ENCODE results near the gene AHCYL2. TPM values are rescaled to one million over a fixed set of nuclear protein-coding genes. Genes with fewer than 3 reads are reported as not detected.
A peak's percentile ranks its signal among the peaks of the same experiment; 100 is the strongest.

The AHCYL2 gene
- total RNA-seq, result 10 to 100 TPM; 11.6 to 15.2 (median 14.5) TPM
- 15.4 TPM for total RNA-seq (2013)

DNA sequence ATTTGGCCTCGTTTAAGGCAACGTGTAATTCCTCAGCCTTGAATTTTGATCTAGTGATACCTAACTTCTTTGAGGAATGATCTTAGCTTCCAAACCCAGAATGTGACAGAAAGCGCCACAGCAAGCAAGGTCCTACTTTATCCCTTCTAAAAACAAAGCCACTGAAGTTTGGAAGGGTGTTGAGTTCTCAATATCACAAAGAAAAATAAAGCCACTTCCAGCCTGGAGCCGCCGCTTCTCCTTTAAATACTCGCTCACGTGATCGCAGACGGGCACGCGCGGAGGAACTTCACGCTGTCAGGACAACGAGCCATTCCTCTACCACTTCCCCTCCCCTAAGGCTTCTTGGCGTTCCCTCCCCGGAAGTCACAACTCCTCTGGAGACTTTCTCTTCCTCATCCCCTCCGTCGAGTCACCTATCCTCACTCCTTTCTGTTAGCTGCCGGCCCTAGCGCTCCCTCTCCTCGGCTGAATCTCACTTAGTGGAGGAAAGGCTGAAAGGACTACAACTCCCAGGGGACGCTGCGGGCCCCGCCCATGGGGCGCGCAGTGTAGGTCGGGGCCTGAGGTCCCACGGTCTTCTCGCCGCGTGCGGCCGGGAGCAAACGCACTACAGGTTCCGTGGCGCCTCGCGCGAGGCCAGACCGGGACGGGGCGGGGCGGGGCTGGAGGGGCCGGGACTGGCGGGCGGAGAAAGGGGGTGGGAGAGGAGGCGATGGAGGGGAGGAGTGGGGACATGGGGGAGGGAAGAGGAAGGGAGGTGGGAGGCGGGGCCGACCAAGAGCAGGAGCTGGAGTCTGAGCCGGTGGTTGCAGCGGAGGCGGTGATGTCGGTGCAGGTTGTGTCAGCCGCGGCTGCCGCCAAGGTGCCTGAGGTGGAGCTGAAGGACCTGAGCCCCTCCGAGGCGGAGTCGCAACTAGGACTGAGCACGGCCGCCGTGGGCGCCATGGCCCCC is at the start of gene AHCYL2:
Gene AHCYL2, plus strand, starts transcription at position 780 of the 955 bp plus-strand sequence.
- Histone ChIP-seq H3K4me1 (ENCODE audit: control insufficient read depth, insufficient read depth, low read length) (peaks cover 6% of the 10 kb centered on the region), H3K4me3 (ENCODE audit: low read length) (peak within 1 kb of the TSS; percentile 94), H3K36me3 (ENCODE audit: control insufficient read depth, insufficient read depth, low read length) (no peaks in the 10 kb centered on the region), H3K27me3 (ENCODE audit: control insufficient read depth, insufficient read depth, low read length) (no peaks in the 10 kb centered on the region), H3K9me3 (ENCODE audit: control insufficient read depth, insufficient read depth, low read length) (no peaks in the 10 kb centered on the region), H3K27ac (ENCODE audit: low read length) (peak within 1 kb of the TSS; percentile 97)
- WGBS (ENCODE audit: insufficient coverage), result under 1% methylated on average over 62 of the region's 63 CpGs
- Mint-ChIP-seq H3K9me3 (no peaks in the 10 kb centered on the region), H3K36me3 (no peaks in the 10 kb centered on the region), H3K4me3 (peak within 1 kb of the TSS; percentile 99), H3K27me3 (ENCODE audit: low read depth in 2 of 2) (no peaks in the 10 kb centered on the region), H3K4me1 (peaks cover 21% of the 10 kb centered on the region in 2 donors), H3K27ac (peak within 1 kb of the TSS; percentile 97 to 98)
- intact Hi-C loops (cut with micrococcal nuclease), result no loop called here
- peak; percentile 90 to 97 for DNase-seq
- peak; percentile 91 to 99 (median 93) for ATAC-seq
- no peak for TF ChIP-seq CTCF (IDR thresholded peaks at IDR 0.05)

DNA sequence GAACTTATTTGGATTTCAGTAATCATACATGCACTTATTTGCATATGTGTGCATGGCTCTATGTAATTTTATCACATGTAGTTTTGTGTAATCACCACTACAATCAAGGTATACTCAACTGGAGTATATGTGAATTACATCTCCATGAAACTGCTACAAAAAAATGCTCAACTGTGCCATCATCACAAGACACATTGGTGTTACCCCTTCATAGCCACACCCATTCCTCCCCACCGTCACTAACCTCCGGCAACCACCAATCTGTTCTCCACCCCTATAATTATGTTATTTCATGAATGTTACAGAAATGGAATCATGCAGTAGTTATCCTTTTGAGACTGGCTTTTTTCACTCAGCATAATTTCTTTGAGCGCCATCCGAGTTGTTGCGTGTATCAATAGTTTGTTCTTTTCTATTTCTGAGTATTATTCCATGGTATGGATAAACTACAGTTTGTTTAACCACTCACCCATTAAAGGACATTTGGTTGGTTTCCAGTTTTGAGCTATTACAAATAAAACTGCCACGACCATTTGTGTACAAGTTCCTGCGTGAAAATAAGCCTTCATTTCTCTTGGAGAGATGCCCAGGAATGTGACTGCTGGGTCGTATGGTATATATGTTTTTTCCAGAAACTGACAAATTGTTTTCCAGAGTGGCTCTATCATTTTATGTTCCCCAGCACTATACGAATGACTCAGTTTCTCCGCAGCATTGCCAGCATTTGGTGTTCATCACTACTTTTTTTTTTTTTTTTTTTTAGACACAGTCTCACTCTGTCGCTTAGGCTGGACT is 47.7 kb upstream of the AHCYL2 start:
- H3K27ac ChIP-seq (ENCODE audit: low read length), result no peak overlapping the region
- DNase-seq (no peak), ATAC-seq (no peak)
- no peak overlapping the region for H3K27ac Mint-ChIP-seq
- no peaks in the 10 kb centered on the region for H3K4me1 Mint-ChIP-seq
- H3K4me3 Mint-ChIP-seq, result no peak overlapping the region
- H3K27me3 ChIP-seq (ENCODE audit: control insufficient read depth, insufficient read depth, low read length), result no peaks in the 10 kb centered on the region
- H3K36me3 Mint-ChIP-seq, result no peaks in the 10 kb centered on the region
- H3K27me3 Mint-ChIP-seq (ENCODE audit: low read depth in 2 of 2), result peaks cover 13 to 21% of the 10 kb centered on the region in 2 donors
- H3K9me3 Mint-ChIP-seq, result no peaks in the 10 kb centered on the region
- no peaks in the 10 kb centered on the region for H3K9me3 ChIP-seq (ENCODE audit: control insufficient read depth, insufficient read depth, low read length)
- H3K4me1 ChIP-seq (ENCODE audit: control insufficient read depth, insufficient read depth, low read length), result no peaks in the 10 kb centered on the region
- no peak overlapping the region for H3K4me3 ChIP-seq (ENCODE audit: low read length)
- TF ChIP-seq CTCF (IDR thresholded peaks at IDR 0.05), result no peak
- WGBS (ENCODE audit: insufficient coverage), result 87% methylated on average over 8 of the region's 11 CpGs
- intact Hi-C loops (cut with micrococcal nuclease), result no loop called here
- no peaks in the 10 kb centered on the region for H3K36me3 ChIP-seq (ENCODE audit: control insufficient read depth, insufficient read depth, low read length)

- intact Hi-C loops (cut with micrococcal nuclease), result no loop called here
- H3K4me1 Mint-ChIP-seq, result peaks cover 5 to 7% of the 10 kb centered on the region in 2 donors
- no peak overlapping the region for H3K27ac ChIP-seq (ENCODE audit: low read length)
- no peaks in the 10 kb centered on the region for H3K9me3 Mint-ChIP-seq
- DNase-seq (no peak), ATAC-seq (no peak)
- 88% methylated on average over 6 of the region's 6 CpGs for WGBS (ENCODE audit: insufficient coverage)
- no peaks in the 10 kb centered on the region for H3K36me3 Mint-ChIP-seq
- TF ChIP-seq CTCF (IDR thresholded peaks at IDR 0.05), result no peak
- H3K36me3 ChIP-seq (ENCODE audit: control insufficient read depth, insufficient read depth, low read length), result no peaks in the 10 kb centered on the region
- no peak overlapping the region for H3K27ac Mint-ChIP-seq
- H3K4me3 Mint-ChIP-seq, result no peak overlapping the region
- H3K4me3 ChIP-seq (ENCODE audit: low read length), result no peak overlapping the region
- H3K4me1 ChIP-seq (ENCODE audit: control insufficient read depth, insufficient read depth, low read length), result peaks cover 14% of the 10 kb centered on the region
- H3K27me3 ChIP-seq (ENCODE audit: control insufficient read depth, insufficient read depth, low read length), result peaks cover 13% of the 10 kb centered on the region
- H3K9me3 ChIP-seq (ENCODE audit: control insufficient read depth, insufficient read depth, low read length), result no peaks in the 10 kb centered on the region
- peaks cover 29 to 30% of the 10 kb centered on the region in 2 donors for H3K27me3 Mint-ChIP-seq (ENCODE audit: low read depth in 2 of 2)
Measured at GRCh38 chr7:129184981-129185670, 39.7 kb upstream of the AHCYL2 start.

All from natural killer cell (primary cell).